ENCODE results near the gene SLC35G6. TPM values are rescaled to one million over a fixed set of nuclear protein-coding genes. Genes with fewer than 3 reads are reported as not detected.

The SLC35G6 gene
- total and polyA plus RNA-seq, 2 donors (not counting 1 experiment from before 2014, with no cell fraction given) = not detected

DNA sequence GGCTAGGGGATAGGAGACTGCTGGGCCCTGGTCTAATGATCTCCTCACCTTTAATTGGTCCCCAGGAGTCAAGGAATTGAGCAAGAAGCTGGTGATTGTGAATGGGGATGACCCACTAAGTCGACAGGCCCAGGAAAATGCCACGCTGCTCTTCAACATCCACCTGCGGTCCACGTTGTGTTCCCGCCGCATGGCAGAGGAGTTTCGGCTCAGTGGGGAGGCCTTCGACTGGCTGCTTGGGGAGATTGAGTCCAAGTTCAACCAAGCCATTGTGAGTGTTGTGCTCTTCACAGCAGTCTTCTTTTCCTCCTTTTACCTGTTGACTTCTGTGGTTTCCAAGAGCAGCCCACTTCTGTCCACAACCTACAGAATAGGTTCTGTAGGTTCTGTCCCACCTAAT lies 22.3 kb downstream of the SLC35G6 start:
- peaks cover 30% of the 10 kb centered on the region for H3K36me3 ChIP-seq (ENCODE audit: control insufficient read depth, insufficient read depth, low read length)
- no peak overlapping the region for H3K4me2 ChIP-seq (ENCODE audit: extremely low read depth, insufficient read depth, low read length)

DNA sequence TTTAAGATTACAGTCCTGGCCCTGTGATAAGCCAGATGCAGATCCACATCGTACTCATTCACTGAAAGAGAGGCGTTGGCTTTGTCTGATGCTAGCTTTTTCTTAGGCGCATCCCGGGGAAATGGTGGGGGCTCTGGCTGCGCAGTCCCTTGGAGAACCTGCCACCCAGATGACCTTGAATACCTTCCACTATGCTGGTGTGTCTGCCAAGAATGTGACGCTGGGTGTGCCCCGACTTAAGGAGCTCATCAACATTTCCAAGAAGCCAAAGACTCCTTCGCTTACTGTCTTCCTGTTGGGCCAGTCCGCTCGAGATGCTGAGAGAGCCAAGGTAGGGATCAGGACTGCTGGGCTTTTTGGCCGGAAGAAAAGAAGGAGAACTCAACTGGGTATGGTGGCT lies 26.9 kb downstream of the SLC35G6 start:
- Histone ChIP-seq H3K79me2 (ENCODE audit: control insufficient read depth, insufficient read depth, low read length) (no peaks in the 10 kb centered on the region), H3K27me3 (ENCODE audit: control insufficient read depth, insufficient read depth, low read length) (no peaks in the 10 kb centered on the region), H3K36me3 (ENCODE audit: control insufficient read depth, insufficient read depth, low read length) (peaks cover 39% of the 10 kb centered on the region), H4K20me1 (ENCODE audit: control insufficient read depth, extremely low read depth, insufficient read depth, low read length) (no peaks in the 10 kb centered on the region), H3K4me3 (replicated peaks in 1 of 4; ENCODE audit: control extremely low read depth in 1 of 4, insufficient read depth in 1 of 4, low read depth in 3 of 4, low read length in 4 of 4) (no peak overlapping the region), H3K9me3 (ENCODE audit: control insufficient read depth, insufficient read depth, low read depth, low read length) (no peaks in the 10 kb centered on the region), H3K4me1 (ENCODE audit: control insufficient read depth, extremely low read depth, insufficient read depth, low read length) (no peaks in the 10 kb centered on the region), H2AFZ (ENCODE audit: low read length) (no peak overlapping the region), H3K27ac (ENCODE audit: insufficient read depth, low read length) (no peak overlapping the region), H3K9ac (ENCODE audit: insufficient read depth, low read length) (no peak overlapping the region), H3K4me2 (ENCODE audit: extremely low read depth, insufficient read depth, low read length) (no peak overlapping the region)
- TF ChIP-seq EZH2 (IDR thresholded peaks at IDR 0.05; ENCODE audit: low read length, missing control alignments) = no peak
- TF ChIP-seq, protein P1, sequence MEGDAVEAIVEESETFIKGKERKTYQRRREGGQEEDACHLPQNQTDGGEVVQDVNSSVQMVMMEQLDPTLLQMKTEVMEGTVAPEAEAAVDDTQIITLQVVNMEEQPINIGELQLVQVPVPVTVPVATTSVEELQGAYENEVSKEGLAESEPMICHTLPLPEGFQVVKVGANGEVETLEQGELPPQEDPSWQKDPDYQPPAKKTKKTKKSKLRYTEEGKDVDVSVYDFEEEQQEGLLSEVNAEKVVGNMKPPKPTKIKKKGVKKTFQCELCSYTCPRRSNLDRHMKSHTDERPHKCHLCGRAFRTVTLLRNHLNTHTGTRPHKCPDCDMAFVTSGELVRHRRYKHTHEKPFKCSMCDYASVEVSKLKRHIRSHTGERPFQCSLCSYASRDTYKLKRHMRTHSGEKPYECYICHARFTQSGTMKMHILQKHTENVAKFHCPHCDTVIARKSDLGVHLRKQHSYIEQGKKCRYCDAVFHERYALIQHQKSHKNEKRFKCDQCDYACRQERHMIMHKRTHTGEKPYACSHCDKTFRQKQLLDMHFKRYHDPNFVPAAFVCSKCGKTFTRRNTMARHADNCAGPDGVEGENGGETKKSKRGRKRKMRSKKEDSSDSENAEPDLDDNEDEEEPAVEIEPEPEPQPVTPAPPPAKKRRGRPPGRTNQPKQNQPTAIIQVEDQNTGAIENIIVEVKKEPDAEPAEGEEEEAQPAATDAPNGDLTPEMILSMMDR (conservative IDR thresholded peaks at IDR 0.05 in 1 of 2, IDR thresholded peaks at IDR 0.05 in 1 of 2; ENCODE audit: low read depth in 1 of 2, low read length in 2 of 2) = no peak
- DNase-seq (ENCODE audit: low read depth in 2 of 2) = no peak

More for the DNA sequence above, 22.3 kb downstream of the SLC35G6 start:
- DNase-seq (ENCODE audit: low read depth in 2 of 2) = no peak
- no peak for TF ChIP-seq EZH2 (IDR thresholded peaks at IDR 0.05; ENCODE audit: low read length, missing control alignments)
- TF ChIP-seq, protein P1 (conservative IDR thresholded peaks at IDR 0.05 in 1 of 2, IDR thresholded peaks at IDR 0.05 in 1 of 2; ENCODE audit: low read depth in 1 of 2, low read length in 2 of 2) = no peak
- Histone ChIP-seq H3K9ac (ENCODE audit: insufficient read depth, low read length) (no peak overlapping the region), H3K79me2 (ENCODE audit: control insufficient read depth, insufficient read depth, low read length) (no peaks in the 10 kb centered on the region), H3K27ac (ENCODE audit: insufficient read depth, low read length) (no peak overlapping the region), H3K4me3 (replicated peaks in 1 of 4; ENCODE audit: control extremely low read depth in 1 of 4, insufficient read depth in 1 of 4, low read depth in 3 of 4, low read length in 4 of 4) (no peak overlapping the region), H3K4me1 (ENCODE audit: control insufficient read depth, extremely low read depth, insufficient read depth, low read length) (no peaks in the 10 kb centered on the region), H3K9me3 (ENCODE audit: control insufficient read depth, insufficient read depth, low read depth, low read length) (no peaks in the 10 kb centered on the region), H4K20me1 (ENCODE audit: control insufficient read depth, extremely low read depth, insufficient read depth, low read length) (no peaks in the 10 kb centered on the region), H3K27me3 (ENCODE audit: control insufficient read depth, insufficient read depth, low read length) (no peaks in the 10 kb centered on the region), H2AFZ (ENCODE audit: low read length) (no peak overlapping the region)

DNA sequence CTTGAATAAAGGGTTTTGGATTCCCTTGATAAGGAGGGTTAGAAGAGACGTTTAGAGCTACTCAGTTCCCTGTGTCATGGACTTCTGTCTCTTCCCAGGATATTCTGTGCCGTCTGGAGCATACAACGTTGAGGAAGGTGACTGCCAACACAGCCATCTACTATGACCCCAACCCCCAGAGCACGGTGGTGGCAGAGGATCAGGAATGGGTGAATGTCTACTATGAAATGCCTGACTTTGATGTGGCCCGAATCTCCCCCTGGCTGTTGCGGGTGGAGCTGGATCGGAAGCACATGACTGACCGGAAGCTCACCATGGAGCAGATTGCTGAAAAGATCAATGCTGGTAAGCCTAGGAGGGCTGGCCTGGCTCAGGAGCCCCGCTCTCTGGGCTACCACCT lies 27.6 kb downstream of the SLC35G6 start:
- H3K36me3 ChIP-seq (ENCODE audit: control insufficient read depth, insufficient read depth, low read length) = peaks cover 39% of the 10 kb centered on the region

More for the DNA sequence above, 27.6 kb downstream of the SLC35G6 start:
- Histone ChIP-seq H4K20me1 (ENCODE audit: control insufficient read depth, extremely low read depth, insufficient read depth, low read length) (no peaks in the 10 kb centered on the region), H3K27ac (ENCODE audit: insufficient read depth, low read length) (no peak overlapping the region), H3K9me3 (ENCODE audit: control insufficient read depth, insufficient read depth, low read depth, low read length) (no peaks in the 10 kb centered on the region), H2AFZ (ENCODE audit: low read length) (no peak overlapping the region), H3K27me3 (ENCODE audit: control insufficient read depth, insufficient read depth, low read length) (no peaks in the 10 kb centered on the region), H3K4me1 (ENCODE audit: control insufficient read depth, extremely low read depth, insufficient read depth, low read length) (no peaks in the 10 kb centered on the region), H3K4me2 (ENCODE audit: extremely low read depth, insufficient read depth, low read length) (no peak overlapping the region), H3K4me3 (replicated peaks in 1 of 4; ENCODE audit: control extremely low read depth in 1 of 4, insufficient read depth in 1 of 4, low read depth in 3 of 4, low read length in 4 of 4) (no peak overlapping the region), H3K79me2 (ENCODE audit: control insufficient read depth, insufficient read depth, low read length) (no peaks in the 10 kb centered on the region), H3K9ac (ENCODE audit: insufficient read depth, low read length) (no peak overlapping the region)
- no peak for TF ChIP-seq EZH2 (IDR thresholded peaks at IDR 0.05; ENCODE audit: low read length, missing control alignments)
- TF ChIP-seq, protein P1 (conservative IDR thresholded peaks at IDR 0.05 in 1 of 2, IDR thresholded peaks at IDR 0.05 in 1 of 2; ENCODE audit: low read depth in 1 of 2, low read length in 2 of 2) = no peak
- DNase-seq (ENCODE audit: low read depth in 2 of 2) = no peak
